Measurements from ENCODE around the gene GGT1. TPM values are rescaled to one million over a fixed set of nuclear protein-coding genes. Genes with fewer than 3 reads are reported as not detected.
"Not testable (repeated sequence)": the region's sequence is repeated elsewhere in the genome, so short reads cannot be mapped to it uniquely, and the experiment has no call there.

Gene GGT1
- total RNA-seq, 1 donor from 2014 or later: 166 TPM

GRCh38 chr22:24632642-24633041 lies 29.6 kb downstream of the GGT1 start:
- DNase-seq (ENCODE audit: low spot score): not testable (repeated sequence)

GRCh38 chr22:24633231-24634023 lies 30.4 kb downstream of the GGT1 start:
- peak; percentile 56 for ATAC-seq
- DNase-seq (ENCODE audit: low spot score): peak; percentile 49

More at GRCh38 chr22:24632642-24633041, 29.6 kb downstream of the GGT1 start:
- ATAC-seq: not testable (repeated sequence)

- not testable (repeated sequence) for DNase-seq (ENCODE audit: low spot score); ATAC-seq
Measured at GRCh38 chr22:24634776-24635389, 31.9 kb downstream of the GGT1 start.

- DNase-seq (ENCODE audit: low spot score); ATAC-seq: not testable (repeated sequence)
Measured at GRCh38 chr22:24636513-24636912, 33.5 kb downstream of the GGT1 start.

GRCh38 chr22:24642307-24642706 lies 39.3 kb downstream of the GGT1 start:
- DNase-seq (ENCODE audit: low spot score); ATAC-seq: not testable (repeated sequence)

GRCh38 chr22:24644409-24644808 lies 41.4 kb downstream of the GGT1 start:
- not testable (repeated sequence) for DNase-seq (ENCODE audit: low spot score); ATAC-seq

- not testable (repeated sequence) for ATAC-seq; DNase-seq (ENCODE audit: low spot score)
Measured at GRCh38 chr22:24645408-24646399, 42.7 kb downstream of the GGT1 start.

- ATAC-seq; DNase-seq (ENCODE audit: low spot score): not testable (repeated sequence)
Measured at GRCh38 chr22:24646756-24647155, 43.8 kb downstream of the GGT1 start.

GRCh38 chr22:24649371-24649770 lies 46.4 kb downstream of the GGT1 start:
- ATAC-seq; DNase-seq (ENCODE audit: low spot score): not testable (repeated sequence)

GRCh38 chr22:24650884-24651283 lies 47.9 kb downstream of the GGT1 start:
- not testable (repeated sequence) for ATAC-seq
- peak; percentile 65 for DNase-seq (ENCODE audit: low spot score)

GRCh38 chr22:24665395-24665794 lies 62.4 kb downstream of the GGT1 start:
- DNase-seq (ENCODE audit: low spot score); ATAC-seq: not testable (repeated sequence)

GRCh38 chr22:24667904-24668303 lies 64.9 kb downstream of the GGT1 start:
- not testable (repeated sequence) for DNase-seq (ENCODE audit: low spot score)
- ATAC-seq: peak; percentile 68

- ATAC-seq: peak; percentile 95
- DNase-seq (ENCODE audit: low spot score): not testable (repeated sequence)
Measured at GRCh38 chr22:24672532-24672931, 69.5 kb downstream of the GGT1 start.

Other genes starting within 250 kb of the GGT1 start
- 4.1 TPM for gene ADORA2A, start 175.6 kb upstream of the GGT1 start, total RNA-seq
- 184 TPM for gene UPB1, start 107.9 kb upstream of the GGT1 start, total RNA-seq
- gene GUCD1, start 48.1 kb upstream of the GGT1 start, total RNA-seq: 192 TPM
- 37.7 TPM for gene SNRPD3, start 47.2 kb upstream of the GGT1 start, total RNA-seq
- gene LRRC75B, start 10.1 kb upstream of the GGT1 start, total RNA-seq: 37.7 TPM
- not detected for gene PIWIL3, start 171.5 kb downstream of the GGT1 start, total RNA-seq
- gene SGSM1, start 203.0 kb downstream of the GGT1 start, total RNA-seq: 0.18 TPM